T-helper 17 cell (primary cell): ENCODE measurements around the gene TGOLN2. TPM values are rescaled to one million over a fixed set of nuclear protein-coding genes. Genes with fewer than 3 reads are reported as not detected.
"Not testable (repeated sequence)": the region's sequence is repeated elsewhere in the genome, so short reads cannot be mapped to it uniquely, and the experiment has no call there.

Experiments used
- ATAC-seq: fragments of 150-1000 bp; cut with Tn5 transposase; 2 replicates; pipeline ENCODE4 v1.10.0; 2021; ENCODE audit warnings: mild to moderate bottlenecking, moderate library complexity
- DNase-seq, 3 donors: peaks; one replicate each; pipeline versions ENCODE4 v3.0.0 to v3.0.0-alpha.2; 2020 to 2021
- H3K9me3 ChIP-seq: one replicate; pipeline ENCODE4 v1.7.0; 2013; ENCODE audit warnings: low read length, mild to moderate bottlenecking; ENCODE audit not compliant: control insufficient read depth, poor library complexity, severe bottlenecking
- H3K27ac Mint-ChIP-seq: one replicate; pipeline ENCODE4 v1.8.0; 2022; ENCODE audit warnings: mild to moderate bottlenecking, moderate library complexity, mixed read lengths
- H3K27me3 Mint-ChIP-seq: one replicate; pipeline ENCODE4 v1.8.0; 2022; ENCODE audit warnings: mixed read lengths
- H3K36me3 Mint-ChIP-seq: one replicate; pipeline ENCODE4 v1.8.0; 2022; ENCODE audit warnings: low read depth, mixed read lengths
- H3K4me1 Mint-ChIP-seq: one replicate; pipeline ENCODE4 v1.8.0; 2022; ENCODE audit warnings: mild to moderate bottlenecking, mixed read lengths
- H3K4me3 Mint-ChIP-seq: one replicate; pipeline ENCODE4 v1.8.0; 2022; ENCODE audit warnings: mild to moderate bottlenecking, moderate library complexity, mixed read lengths
- total RNA-seq, 4 donors: library from RNA in 2 of 4; stranded (reverse) in 2 of 4; gene quantifications; one replicate each; pipeline ENCODE4 v1.2.3 and lab custom pipeline; 2022 to 2026

Gene TGOLN2
- total RNA-seq, 2 donors from 2014 or later, result 122 to 125 TPM

GRCh38 chr2:85329701-85330100 is 1.9 kb upstream of the TGOLN2 start:
- not testable (repeated sequence) for DNase-seq, H3K27ac Mint-ChIP-seq, H3K27me3 Mint-ChIP-seq, ATAC-seq, H3K9me3 ChIP-seq
- H3K36me3 Mint-ChIP-seq, result peaks cover 13% of the 10 kb centered on the region
- peak overlapping the region; percentile 43 for H3K4me3 Mint-ChIP-seq
- peaks cover 32% of the 10 kb centered on the region for H3K4me1 Mint-ChIP-seq

DNA sequence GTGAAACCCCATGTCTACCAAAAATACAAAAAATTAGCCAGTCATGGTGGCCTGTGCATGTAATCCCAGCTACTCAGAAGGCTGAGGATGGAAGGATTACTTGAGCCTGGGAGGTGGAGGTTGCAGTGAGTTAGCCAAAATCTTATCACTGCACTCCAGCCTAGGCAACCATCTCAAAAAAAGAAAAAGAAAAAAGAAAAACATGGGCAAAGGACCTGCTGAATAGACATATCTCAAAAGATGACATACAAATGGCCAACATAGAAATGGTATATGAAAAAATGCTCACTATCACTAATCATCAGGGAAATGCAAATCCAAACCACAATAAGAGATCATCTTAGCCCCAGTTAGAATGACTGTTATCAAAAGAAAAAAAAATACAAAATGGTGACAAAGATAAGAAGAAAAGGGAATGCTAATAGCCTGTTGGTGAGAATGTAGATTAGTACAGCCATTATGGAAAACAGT is 1.4 kb upstream of the TGOLN2 start:
- H3K4me1 Mint-ChIP-seq, result peaks cover 32% of the 10 kb centered on the region
- H3K27ac Mint-ChIP-seq, result peak overlapping the region; percentile 99
- peak overlapping the region; percentile 43 for H3K4me3 Mint-ChIP-seq

DNA sequence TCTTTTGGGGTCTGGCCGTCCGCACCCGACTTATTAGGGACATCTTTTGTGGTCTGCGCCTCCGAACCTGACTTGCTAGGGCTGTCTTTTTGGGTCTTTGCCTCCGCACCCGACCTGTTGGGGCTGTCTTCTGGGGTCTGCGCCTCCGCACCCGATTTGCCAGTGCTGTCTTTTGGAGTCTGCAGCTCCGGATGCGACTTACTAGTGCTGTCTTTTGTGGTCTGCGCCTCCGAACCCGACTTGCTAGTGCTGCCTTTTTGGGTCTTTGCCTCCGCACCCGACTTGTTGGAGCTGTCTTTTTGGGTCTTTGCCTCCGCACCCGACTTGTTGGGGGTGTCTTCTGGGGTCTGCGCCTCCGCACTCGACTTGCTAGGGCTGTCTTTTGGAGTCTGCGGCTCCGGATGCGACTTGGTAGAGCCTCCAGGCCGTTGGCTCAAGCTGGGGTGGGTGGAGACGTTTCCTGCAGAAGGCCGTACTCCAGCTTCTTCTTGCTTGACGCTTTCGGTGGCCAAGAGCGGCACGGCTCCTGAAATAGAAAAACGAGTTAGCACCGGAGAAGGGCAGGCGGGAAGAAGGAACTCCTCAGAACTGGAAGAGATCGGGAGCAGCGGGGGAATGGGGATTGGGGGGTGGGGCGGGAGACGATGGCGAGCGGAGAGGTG is 498 bp downstream of the TGOLN2 start:
- no peaks in the 10 kb centered on the region for H3K9me3 ChIP-seq
- Mint-ChIP-seq H3K36me3 (peaks cover 18% of the 10 kb centered on the region), H3K27ac (peak overlapping the region; percentile 99), H3K4me1 (peaks cover 46% of the 10 kb centered on the region), H3K27me3 (no peaks in the 10 kb centered on the region), H3K4me3 (peak overlapping the region; percentile 99)
- DNase-seq, result peak; percentile 25 to 38 (median 26)
- ATAC-seq, result peak; percentile 24

More for the DNA sequence above, 1.4 kb upstream of the TGOLN2 start:
- Mint-ChIP-seq H3K36me3 (peaks cover 13% of the 10 kb centered on the region), H3K27me3 (no peaks in the 10 kb centered on the region)
- H3K9me3 ChIP-seq, result no peaks in the 10 kb centered on the region
- DNase-seq (no peak), ATAC-seq (no peak)

DNA sequence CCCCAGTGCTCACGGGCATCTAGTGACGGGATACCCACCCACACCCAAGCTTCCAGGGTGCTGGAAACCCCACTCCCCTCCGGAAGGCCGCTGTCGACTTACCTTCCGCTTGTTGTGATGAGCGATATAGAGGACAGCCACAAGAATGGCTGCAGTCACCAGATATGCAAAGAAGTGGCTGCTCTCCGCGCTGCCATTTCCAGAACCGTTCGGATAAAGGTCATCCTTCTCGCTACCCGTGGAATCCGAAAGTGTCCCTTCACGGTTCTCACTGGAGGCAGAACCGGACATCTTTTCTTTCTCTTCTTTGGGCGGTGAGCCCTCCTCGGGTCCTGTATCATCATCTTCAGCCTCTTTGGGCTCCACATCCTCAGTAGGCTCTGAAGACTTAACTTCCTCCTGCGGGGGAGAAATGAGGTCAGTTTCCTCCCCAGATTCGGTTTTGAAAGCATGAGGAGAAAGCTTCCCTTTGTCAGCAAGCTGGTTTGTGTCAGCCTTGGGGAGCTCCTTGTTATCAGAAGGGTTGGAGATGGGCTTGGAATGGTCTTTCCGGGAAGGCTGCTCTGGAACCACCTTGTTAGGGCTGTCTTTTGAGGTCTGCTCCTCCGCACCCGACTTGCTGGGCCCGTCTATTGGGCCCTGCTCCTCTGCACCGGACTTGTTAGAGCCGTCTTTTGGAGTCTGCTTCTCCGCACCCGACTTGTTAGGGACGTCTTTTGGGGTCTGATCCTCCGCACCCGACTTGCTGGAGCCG is 1.2 kb downstream of the TGOLN2 start:
- peak overlapping the region; percentile 99 for H3K27ac Mint-ChIP-seq
- peak; percentile 39 for ATAC-seq
- peaks cover 18% of the 10 kb centered on the region for H3K36me3 Mint-ChIP-seq
- peak overlapping the region; percentile 99 for H3K4me3 Mint-ChIP-seq
- H3K4me1 Mint-ChIP-seq, result peaks cover 53% of the 10 kb centered on the region
- DNase-seq, result peak in 2 of 3 donors; percentile 16 to 36
- H3K9me3 ChIP-seq, result no peaks in the 10 kb centered on the region
- no peaks in the 10 kb centered on the region for H3K27me3 Mint-ChIP-seq

DNA sequence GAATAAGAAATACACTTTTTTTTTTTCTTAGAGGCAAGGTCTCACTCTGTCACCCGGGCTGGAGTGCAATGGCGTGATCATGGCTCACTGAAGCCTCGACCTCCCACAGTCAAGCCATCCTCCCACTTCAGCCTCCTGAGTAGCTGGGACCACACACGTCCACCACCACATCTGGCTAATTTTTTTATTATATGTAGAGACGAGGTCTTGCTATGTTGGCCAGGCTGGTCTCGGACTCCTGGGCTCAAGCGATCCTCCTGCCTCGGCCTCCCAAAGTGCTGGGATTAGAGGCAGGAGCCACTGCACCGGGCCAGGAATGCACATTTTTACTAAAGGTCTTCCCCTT is 2.4 kb downstream of the TGOLN2 start:
- no peaks in the 10 kb centered on the region for H3K27me3 Mint-ChIP-seq
- DNase-seq, result no peak
- peaks cover 23% of the 10 kb centered on the region for H3K36me3 Mint-ChIP-seq
- H3K9me3 ChIP-seq, result no peaks in the 10 kb centered on the region
- H3K4me3 Mint-ChIP-seq, result peak overlapping the region; percentile 99
- H3K4me1 Mint-ChIP-seq, result peaks cover 63% of the 10 kb centered on the region
- H3K27ac Mint-ChIP-seq, result peak overlapping the region; percentile 99
- ATAC-seq, result no peak

- ATAC-seq, result no peak
These were observed 2.9 kb downstream of the TGOLN2 start for GRCh38 chr2:85324639-85325465.

GRCh38 chr2:85323988-85324367 is 3.8 kb downstream of the TGOLN2 start:
- H3K9me3 ChIP-seq, ATAC-seq, H3K27me3 Mint-ChIP-seq, DNase-seq: not testable (repeated sequence)
- Mint-ChIP-seq H3K4me1 (peaks cover 72% of the 10 kb centered on the region), H3K4me3 (peak overlapping the region; percentile 99), H3K36me3 (peaks cover 31% of the 10 kb centered on the region), H3K27ac (peak overlapping the region; percentile 99)

More at GRCh38 chr2:85324639-85325465, 2.9 kb downstream of the TGOLN2 start:
- DNase-seq, result no peak
- H3K4me1 Mint-ChIP-seq, result peaks cover 69% of the 10 kb centered on the region
- H3K27me3 Mint-ChIP-seq, result no peaks in the 10 kb centered on the region
- H3K27ac Mint-ChIP-seq, result peak overlapping the region; percentile 99
- H3K9me3 ChIP-seq, result no peaks in the 10 kb centered on the region
- H3K36me3 Mint-ChIP-seq, result peaks cover 28% of the 10 kb centered on the region
- peak overlapping the region; percentile 99 for H3K4me3 Mint-ChIP-seq

DNA sequence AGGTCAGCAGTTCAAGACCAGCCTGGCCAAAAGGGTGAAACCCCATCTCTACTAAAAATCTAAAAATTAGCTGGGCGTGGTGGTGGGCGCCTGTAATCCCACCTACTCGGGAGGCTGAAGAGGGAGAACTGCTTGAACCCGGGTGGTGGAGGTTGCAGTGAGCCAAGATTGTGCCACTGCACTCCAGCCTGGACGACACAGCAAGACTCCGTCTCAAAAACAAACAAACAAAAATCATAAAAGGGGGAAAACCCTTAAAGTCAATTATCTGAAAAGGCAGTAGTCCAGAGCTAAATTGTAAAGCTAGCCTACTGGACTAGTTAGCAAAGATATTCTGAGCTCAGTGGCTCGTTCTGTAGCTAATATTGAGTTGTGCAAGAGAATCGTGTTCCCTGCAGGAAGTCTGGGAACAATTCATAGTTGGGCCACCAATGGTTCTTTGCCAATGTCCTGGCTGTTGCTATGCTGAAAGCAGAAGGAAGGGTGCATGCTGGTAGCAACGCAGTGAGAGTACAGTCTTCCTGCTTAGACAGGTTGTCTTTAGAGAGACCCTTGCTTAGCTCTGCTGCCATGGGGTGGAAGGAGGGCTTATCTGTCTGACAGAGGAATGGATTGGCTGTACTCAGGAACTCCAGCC is 4.3 kb downstream of the TGOLN2 start:
- Mint-ChIP-seq H3K36me3 (peaks cover 31% of the 10 kb centered on the region), H3K4me3 (peak overlapping the region; percentile 99), H3K27ac (peak overlapping the region; percentile 99), H3K4me1 (peaks cover 74% of the 10 kb centered on the region), H3K27me3 (no peaks in the 10 kb centered on the region)
- no peaks in the 10 kb centered on the region for H3K9me3 ChIP-seq
- ATAC-seq (no peak), DNase-seq (no peak)

GRCh38 chr2:85319796-85320195 is 8.0 kb downstream of the TGOLN2 start:
- no peaks in the 10 kb centered on the region for H3K9me3 ChIP-seq
- H3K4me3 Mint-ChIP-seq, result peak overlapping the region; percentile 83
- H3K27ac Mint-ChIP-seq, result peak overlapping the region; percentile 93
- DNase-seq, result no peak
- H3K4me1 Mint-ChIP-seq, result peaks cover 59% of the 10 kb centered on the region
- no peak for ATAC-seq
- peaks cover 23% of the 10 kb centered on the region for H3K36me3 Mint-ChIP-seq
- H3K27me3 Mint-ChIP-seq, result no peaks in the 10 kb centered on the region

GRCh38 chr2:85318222-85319074 is 9.3 kb downstream of the TGOLN2 start:
- ATAC-seq (peak; percentile 80), DNase-seq (no peak)
- H3K9me3 ChIP-seq, result no peaks in the 10 kb centered on the region
- Mint-ChIP-seq H3K27ac (peak overlapping the region; percentile 93), H3K4me3 (peak overlapping the region; percentile 83), H3K36me3 (peaks cover 21% of the 10 kb centered on the region), H3K4me1 (peaks cover 60% of the 10 kb centered on the region), H3K27me3 (no peaks in the 10 kb centered on the region)

DNA sequence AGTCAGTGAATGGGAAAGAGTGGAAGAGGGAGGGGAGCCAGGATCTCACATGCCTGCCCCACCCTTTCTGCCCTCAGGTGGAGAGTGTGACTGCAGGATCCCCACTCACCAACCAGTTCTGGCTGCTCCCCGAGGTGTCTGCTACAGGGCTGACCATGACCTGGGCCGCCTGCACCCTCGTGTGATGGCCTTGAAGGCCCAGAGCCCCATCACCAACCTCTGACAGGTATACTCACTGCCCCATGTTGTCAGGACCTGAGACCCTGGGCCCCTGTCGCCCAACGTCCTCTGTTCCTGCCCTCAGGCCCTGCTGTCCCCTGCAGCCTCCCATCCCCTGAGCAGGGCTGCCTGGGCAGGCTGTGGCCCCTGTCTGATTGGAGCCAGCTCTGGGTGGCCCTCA is 11.9 kb downstream of the TGOLN2 start:
- H3K4me3 Mint-ChIP-seq, DNase-seq, H3K9me3 ChIP-seq, ATAC-seq, H3K27me3 Mint-ChIP-seq: not testable (repeated sequence)
- Mint-ChIP-seq H3K36me3 (peaks cover 20% of the 10 kb centered on the region), H3K4me1 (peaks cover 38% of the 10 kb centered on the region), H3K27ac (peak overlapping the region; percentile 47)

DNA sequence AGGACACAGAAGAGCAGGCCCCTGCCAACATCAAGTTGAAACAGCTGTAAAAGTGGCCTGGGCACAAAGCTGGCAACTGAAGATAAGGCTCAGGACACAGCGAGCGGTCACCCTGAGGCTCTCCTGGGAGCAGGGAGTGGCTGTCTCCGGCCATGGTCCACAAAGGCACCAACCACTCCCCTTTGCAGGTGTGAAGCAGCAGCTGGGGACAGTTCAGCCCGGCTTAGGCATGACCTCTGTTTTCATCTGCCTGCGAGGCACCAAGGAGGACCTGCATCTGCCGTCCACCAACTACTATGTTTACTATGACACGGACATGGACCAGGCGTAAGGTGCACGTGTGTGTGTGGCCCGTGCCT is 12.9 kb downstream of the TGOLN2 start:
- peaks cover 31% of the 10 kb centered on the region for H3K4me1 Mint-ChIP-seq
- peaks cover 10% of the 10 kb centered on the region for H3K36me3 Mint-ChIP-seq
- DNase-seq (no peak), ATAC-seq (no peak)
- H3K4me3 Mint-ChIP-seq, result no peak overlapping the region
- no peaks in the 10 kb centered on the region for H3K9me3 ChIP-seq
- peak overlapping the region; percentile 72 for H3K27ac Mint-ChIP-seq
- no peaks in the 10 kb centered on the region for H3K27me3 Mint-ChIP-seq
